Astrocyte of the spinal cord (primary cell): Measurements from ENCODE around the gene SATB1.

Source experiments
- DNase-seq: peaks from one replicate; pipeline ENCODE4 v3.0.0; 2011; ENCODE audit warnings: low read depth, low spot score
- H3K4me3 ChIP-seq: 2 replicates; pipeline ENCODE4 v1.5.1; 2011; ENCODE audit warnings: low read depth, mild to moderate bottlenecking, low read length, moderate library complexity
- in situ Hi-C: cut with HindIII; loops from 2 replicates; pipeline ENCODE4 v1.10.0; 2017; ENCODE audit warnings: low sequenced_read_pairs
- TF ChIP-seq, protein P1 (sequence below): IDR thresholded peaks from 2 replicates; pipeline ENCODE4 v1.5.1; 2012; ENCODE audit warnings: low read depth, mild to moderate bottlenecking, low read length, inconsistent platforms

SATB1 gene

DNA sequence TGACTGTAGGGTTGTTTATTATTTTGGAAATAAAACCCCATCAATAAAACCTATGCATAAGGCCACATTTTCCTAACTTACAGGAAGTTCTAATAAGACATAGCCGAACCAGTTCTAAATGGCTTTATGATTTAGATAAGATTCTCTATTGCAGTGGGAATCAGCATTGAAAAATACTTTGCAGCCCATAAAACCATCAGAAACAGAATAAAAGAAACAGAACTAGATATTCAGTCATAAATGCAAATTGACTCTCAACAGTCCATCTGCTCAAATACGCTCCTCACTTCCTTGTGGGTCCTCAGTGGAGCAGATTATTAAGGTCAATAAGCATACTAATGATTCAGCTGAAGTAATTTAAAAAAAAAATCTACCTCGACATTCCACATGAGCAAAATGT lies 8.8 kb downstream of the SATB1 start:
- TF ChIP-seq, protein P1, sequence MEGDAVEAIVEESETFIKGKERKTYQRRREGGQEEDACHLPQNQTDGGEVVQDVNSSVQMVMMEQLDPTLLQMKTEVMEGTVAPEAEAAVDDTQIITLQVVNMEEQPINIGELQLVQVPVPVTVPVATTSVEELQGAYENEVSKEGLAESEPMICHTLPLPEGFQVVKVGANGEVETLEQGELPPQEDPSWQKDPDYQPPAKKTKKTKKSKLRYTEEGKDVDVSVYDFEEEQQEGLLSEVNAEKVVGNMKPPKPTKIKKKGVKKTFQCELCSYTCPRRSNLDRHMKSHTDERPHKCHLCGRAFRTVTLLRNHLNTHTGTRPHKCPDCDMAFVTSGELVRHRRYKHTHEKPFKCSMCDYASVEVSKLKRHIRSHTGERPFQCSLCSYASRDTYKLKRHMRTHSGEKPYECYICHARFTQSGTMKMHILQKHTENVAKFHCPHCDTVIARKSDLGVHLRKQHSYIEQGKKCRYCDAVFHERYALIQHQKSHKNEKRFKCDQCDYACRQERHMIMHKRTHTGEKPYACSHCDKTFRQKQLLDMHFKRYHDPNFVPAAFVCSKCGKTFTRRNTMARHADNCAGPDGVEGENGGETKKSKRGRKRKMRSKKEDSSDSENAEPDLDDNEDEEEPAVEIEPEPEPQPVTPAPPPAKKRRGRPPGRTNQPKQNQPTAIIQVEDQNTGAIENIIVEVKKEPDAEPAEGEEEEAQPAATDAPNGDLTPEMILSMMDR, result no peak
- DNase-seq, result no peak
- no peak overlapping the region for H3K4me3 ChIP-seq
- in situ Hi-C loops, result no loop called here

- no peak overlapping the region for H3K4me3 ChIP-seq
- in situ Hi-C loops, result no loop called here
- no peak for DNase-seq
- TF ChIP-seq, protein P1, result no peak
Measured at GRCh38 chr3:18415839-18416238, 9.3 kb downstream of the SATB1 start.

GRCh38 chr3:18415167-18415566 lies 10.0 kb downstream of the SATB1 start:
- in situ Hi-C loops, result no loop called here
- no peak overlapping the region for H3K4me3 ChIP-seq
- no peak for DNase-seq
- TF ChIP-seq, protein P1, result no peak

- TF ChIP-seq, protein P1, result no peak
- in situ Hi-C loops, result no loop called here
- no peak overlapping the region for H3K4me3 ChIP-seq
- no peak for DNase-seq
Measured at GRCh38 chr3:18412684-18413083, 12.5 kb downstream of the SATB1 start.

DNA sequence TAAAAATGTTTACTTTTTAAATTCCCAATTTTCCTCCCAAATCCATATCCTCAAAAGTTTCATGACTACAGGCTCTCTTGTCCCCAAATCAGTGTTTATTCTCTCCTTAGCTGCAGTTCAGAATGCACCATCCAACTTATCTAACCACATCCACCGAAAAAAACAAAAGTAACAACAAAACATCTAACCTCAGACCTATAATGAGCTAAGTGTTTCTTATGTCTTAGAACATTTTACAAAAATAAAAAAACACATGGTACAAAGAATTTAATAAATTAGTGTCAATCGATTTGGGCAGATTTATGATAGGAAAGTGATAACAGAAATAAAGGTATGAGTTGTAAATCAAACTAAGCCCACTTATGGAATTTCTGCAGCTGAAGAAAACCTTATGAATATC lies 13.6 kb downstream of the SATB1 start:
- no peak for DNase-seq
- in situ Hi-C loops, result no loop called here
- H3K4me3 ChIP-seq, result no peak overlapping the region
- TF ChIP-seq, protein P1, result no peak

DNA sequence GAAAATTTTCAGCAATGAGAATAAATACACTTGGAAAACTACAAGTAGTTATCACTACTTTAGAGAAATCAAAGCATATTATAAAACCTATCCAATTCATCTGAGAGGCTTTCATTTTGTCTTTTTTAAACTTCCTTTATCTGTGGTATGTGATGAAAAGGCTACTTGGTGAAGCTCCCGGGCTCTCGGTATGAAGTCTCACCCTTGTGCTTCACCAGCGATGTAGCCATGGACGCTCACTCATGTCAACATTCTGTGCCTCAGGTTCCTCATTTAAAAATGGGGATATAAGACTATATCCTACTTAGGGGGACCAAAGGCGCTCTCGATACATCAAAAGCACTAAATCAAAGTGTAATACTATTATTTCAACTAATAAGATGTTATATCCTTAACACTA lies 14.9 kb downstream of the SATB1 start:
- no peak for DNase-seq
- TF ChIP-seq, protein P1, result no peak
- H3K4me3 ChIP-seq, result no peak overlapping the region
- in situ Hi-C loops, result no loop called here

GRCh38 chr3:18409266-18409665 lies 15.9 kb downstream of the SATB1 start:
- in situ Hi-C loops, result no loop called here
- TF ChIP-seq, protein P1, result no peak
- no peak for DNase-seq
- H3K4me3 ChIP-seq, result no peak overlapping the region
